HAP-1 (cell line): ENCODE data around the gene PSMB1.
"Not testable (repeated sequence)": the region's sequence is repeated elsewhere in the genome, so short reads cannot be mapped to it uniquely, and the experiment has no call there.

Experiments
- DNase-seq, 2 experiments: peaks; one replicate each; pipeline ENCODE4 v3.0.0-alpha.2; 2016 to 2020; ENCODE audit warnings: low spot score in 2 of 2
- H3K27me3 ChIP-seq: fragments of 250-450 bp; sonication (Bioruptor Pico); 2 replicates; pipeline ENCODE4 v1.5.1; 2020; ENCODE audit warnings: low read depth, mild to moderate bottlenecking, moderate library complexity
- H3K36me3 ChIP-seq: fragments of 250-450 bp; sonication (Bioruptor Pico); replicated peaks from 2 replicates; pipeline ENCODE4 v1.5.1; 2020; ENCODE audit warnings: mild to moderate bottlenecking
- H3K4me1 ChIP-seq: fragments of 250-450 bp; sonication (Bioruptor Pico); 2 replicates; pipeline ENCODE4 v1.5.1; 2020; ENCODE audit warnings: mild to moderate bottlenecking
- H3K4me3 ChIP-seq: fragments of 250-450 bp; sonication (Bioruptor Pico); 2 replicates; pipeline ENCODE4 v1.5.1; 2020; ENCODE audit warnings: mild to moderate bottlenecking, moderate library complexity
- H3K9me3 ChIP-seq: fragments of 250-450 bp; sonication (Bioruptor Pico); 2 replicates; pipeline ENCODE4 v1.5.1; 2020; ENCODE audit warnings: mild to moderate bottlenecking, moderate library complexity
- in situ Hi-C: fragments of 300-500 bp; cut with MboI; formaldehyde crosslinking; loops from 3 replicates; pipeline ENCODE4 v1.14.3; 2020; ENCODE audit warnings: low sequenced_read_pairs, inconsistent platforms, mixed read lengths

The PSMB1 gene

DNA sequence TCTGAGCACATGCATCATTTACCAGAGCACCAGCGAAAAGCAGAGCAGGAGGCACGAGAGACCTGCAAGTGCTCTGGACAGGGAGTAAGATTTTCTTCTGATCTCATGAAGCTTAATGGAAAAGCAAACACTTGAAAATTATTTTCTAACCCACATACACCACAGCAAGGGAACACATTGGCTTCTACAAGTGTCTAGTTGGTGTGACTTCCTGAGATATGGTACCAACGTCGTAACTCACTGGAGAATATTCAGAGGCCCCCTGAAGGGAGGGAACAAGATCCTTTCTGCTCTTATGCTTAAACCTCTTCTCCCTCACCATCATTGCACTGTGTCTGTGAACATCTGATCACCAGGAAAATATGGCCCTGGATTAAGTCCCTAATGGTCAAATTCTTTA lies 48.6 kb downstream of the PSMB1 start:
- no peaks in the 10 kb centered on the region for H3K9me3 ChIP-seq
- no peaks in the 10 kb centered on the region for H3K36me3 ChIP-seq
- no peak for DNase-seq
- H3K27me3 ChIP-seq: no peaks in the 10 kb centered on the region
- H3K4me1 ChIP-seq: no peaks in the 10 kb centered on the region
- H3K4me3 ChIP-seq: no peak overlapping the region
- in situ Hi-C loops: no loop called here

- Histone ChIP-seq H3K4me1 (no peaks in the 10 kb centered on the region), H3K9me3 (no peaks in the 10 kb centered on the region), H3K36me3 (no peaks in the 10 kb centered on the region), H3K27me3 (no peaks in the 10 kb centered on the region), H3K4me3 (no peak overlapping the region)
- DNase-seq: no peak
- in situ Hi-C loops: no loop called here
Measured at GRCh38 chr6:170503414-170503761, 49.7 kb downstream of the PSMB1 start.

DNA sequence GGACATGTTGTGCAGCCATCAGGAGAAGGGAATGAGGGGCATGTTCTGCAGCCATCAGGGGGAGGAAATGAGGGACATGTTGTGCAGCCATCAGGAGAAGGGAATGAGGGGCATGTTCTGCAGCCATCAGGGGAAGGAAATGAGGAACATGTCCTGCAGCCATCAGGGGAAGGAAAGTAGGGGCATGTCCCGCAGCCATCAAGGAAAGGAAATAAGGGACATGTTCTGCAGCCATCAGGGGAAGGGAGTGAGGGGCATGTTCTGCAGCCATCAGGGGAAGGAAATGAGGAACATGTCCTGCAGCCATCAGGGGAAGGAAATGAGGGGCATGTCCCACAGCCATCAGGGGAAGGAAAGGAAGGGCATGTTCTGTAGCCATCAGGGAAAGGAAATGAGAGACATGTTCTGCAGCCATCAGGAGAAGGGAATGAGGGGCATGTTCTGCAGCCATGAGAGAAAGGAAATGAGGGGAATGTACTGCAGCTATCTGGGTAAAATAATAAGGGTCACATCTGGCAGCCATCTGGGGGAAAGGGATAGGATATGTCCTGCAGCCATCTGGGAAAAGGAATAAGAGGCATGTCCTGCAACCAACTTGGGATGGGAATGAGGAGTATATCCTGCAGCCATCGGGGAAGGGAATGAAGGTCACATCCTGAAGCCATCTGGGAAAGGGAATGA lies 50.2 kb downstream of the PSMB1 start:
- H3K4me3 ChIP-seq, H3K36me3 ChIP-seq, in situ Hi-C loops, DNase-seq, H3K4me1 ChIP-seq, H3K9me3 ChIP-seq, H3K27me3 ChIP-seq: not testable (repeated sequence)

GRCh38 chr6:170502268-170502667 lies 50.8 kb downstream of the PSMB1 start:
- H3K27me3 ChIP-seq, H3K36me3 ChIP-seq, in situ Hi-C loops, H3K4me3 ChIP-seq, DNase-seq, H3K4me1 ChIP-seq, H3K9me3 ChIP-seq: not testable (repeated sequence)

GRCh38 chr6:170500955-170501590 lies 52.0 kb downstream of the PSMB1 start:
- no peaks in the 10 kb centered on the region for H3K4me1 ChIP-seq
- no peak for DNase-seq
- H3K27me3 ChIP-seq: peaks cover 4% of the 10 kb centered on the region
- H3K9me3 ChIP-seq: no peaks in the 10 kb centered on the region
- in situ Hi-C loops: no loop called here
- no peaks in the 10 kb centered on the region for H3K36me3 ChIP-seq
- H3K4me3 ChIP-seq: no peak overlapping the region

DNA sequence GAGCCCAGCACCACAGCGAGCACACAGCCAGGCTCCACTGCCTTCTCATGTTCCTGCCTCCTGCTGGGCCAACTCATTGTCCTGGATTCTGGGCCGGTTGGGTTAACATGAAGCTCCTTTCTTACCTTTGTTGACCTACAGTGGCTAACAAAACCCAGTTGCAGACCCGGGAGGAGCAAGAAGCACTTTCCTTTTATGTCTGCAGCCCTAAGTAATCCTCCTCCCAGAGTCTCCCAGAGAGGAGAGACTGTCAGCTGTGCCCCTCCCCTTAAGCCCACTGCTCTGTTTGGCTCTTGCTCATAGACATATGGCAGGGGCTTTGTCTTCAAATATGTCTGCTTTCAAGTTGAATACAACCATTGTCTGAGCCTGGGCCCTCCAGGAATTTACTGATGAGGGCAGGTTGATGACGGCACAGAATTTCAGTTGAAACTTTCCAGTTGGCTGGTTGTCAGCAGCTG lies 55.2 kb downstream of the PSMB1 start:
- Histone ChIP-seq H3K4me3 (no peak overlapping the region), H3K27me3 (peaks cover 4% of the 10 kb centered on the region), H3K4me1 (no peaks in the 10 kb centered on the region), H3K36me3 (no peaks in the 10 kb centered on the region), H3K9me3 (no peaks in the 10 kb centered on the region)
- DNase-seq: peak in 1 of 2 experiments; percentile 32
- in situ Hi-C loops: no loop called here

DNA sequence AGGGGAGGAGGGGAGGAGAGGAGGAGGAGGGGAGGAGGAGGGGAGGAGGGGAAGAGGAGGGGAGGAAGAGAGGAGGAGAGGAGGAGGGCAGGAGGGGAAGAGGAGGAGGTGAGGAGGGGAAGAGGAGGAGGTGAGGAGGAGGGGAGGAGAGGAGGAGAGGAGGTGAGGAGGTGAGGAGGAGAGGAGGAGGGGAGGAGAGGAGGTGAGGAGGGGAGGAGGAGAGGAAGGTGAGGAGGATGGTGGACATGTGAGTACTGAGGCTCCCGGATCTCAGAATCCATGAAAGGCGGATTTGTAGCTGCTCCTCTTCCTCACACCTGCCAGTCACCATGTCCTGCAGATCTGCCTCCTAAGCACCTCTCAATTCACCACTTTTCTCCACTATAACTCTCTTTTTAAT lies 59.8 kb downstream of the PSMB1 start:
- in situ Hi-C loops: no loop called here
- Histone ChIP-seq H3K4me1 (no peaks in the 10 kb centered on the region), H3K9me3 (no peaks in the 10 kb centered on the region), H3K36me3 (no peaks in the 10 kb centered on the region), H3K27me3 (peaks cover 8% of the 10 kb centered on the region), H3K4me3 (no peak overlapping the region)
- no peak for DNase-seq

DNA sequence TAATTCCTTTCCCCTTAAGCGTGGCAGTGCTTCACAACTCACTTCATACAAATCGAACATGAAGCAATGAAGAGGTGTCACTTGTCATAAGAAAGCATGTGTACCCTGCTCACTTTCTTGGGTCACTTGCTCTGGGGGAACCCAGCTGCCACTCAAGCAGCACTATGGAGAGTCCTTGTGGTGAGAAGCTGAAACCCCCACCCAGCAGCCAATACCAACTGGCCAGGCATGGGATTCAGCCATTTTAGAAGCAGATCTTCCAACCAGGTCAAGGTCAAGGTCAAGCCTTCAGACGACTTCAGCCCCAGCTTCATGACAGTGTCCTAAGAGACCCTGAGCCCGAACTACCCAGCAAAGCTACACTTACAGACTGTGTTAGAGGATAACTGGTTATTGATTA lies 62.8 kb downstream of the PSMB1 start:
- no peaks in the 10 kb centered on the region for H3K36me3 ChIP-seq
- no peak overlapping the region for H3K4me3 ChIP-seq
- in situ Hi-C loops: no loop called here
- DNase-seq: no peak
- H3K9me3 ChIP-seq: no peaks in the 10 kb centered on the region
- peaks cover 5% of the 10 kb centered on the region; the same call in 1 of the 2 replicates for H3K27me3 ChIP-seq
- no peaks in the 10 kb centered on the region for H3K4me1 ChIP-seq

DNA sequence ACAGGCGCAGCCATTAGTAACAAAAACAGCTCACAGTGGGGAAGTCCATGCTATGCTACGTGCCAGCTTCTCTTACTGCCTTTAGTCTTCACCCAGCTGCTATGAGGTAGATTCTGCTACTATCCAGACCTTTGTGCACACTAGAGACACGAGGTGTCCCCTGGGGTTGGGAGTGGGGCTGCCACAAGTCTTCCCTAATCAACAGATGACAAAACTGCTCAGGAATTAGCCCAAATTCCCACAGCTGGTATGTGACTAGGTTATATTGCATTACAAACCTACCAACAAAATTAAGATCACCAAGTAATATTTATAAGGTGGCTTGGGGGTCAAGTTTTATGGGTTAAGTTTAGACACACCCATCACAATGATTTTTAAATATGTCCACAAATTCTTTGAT lies 63.3 kb downstream of the PSMB1 start:
- H3K9me3 ChIP-seq: no peaks in the 10 kb centered on the region
- H3K4me1 ChIP-seq: no peaks in the 10 kb centered on the region
- H3K27me3 ChIP-seq: peaks cover 5% of the 10 kb centered on the region; the same call in 1 of the 2 replicates
- H3K4me3 ChIP-seq: no peak overlapping the region
- no peak for DNase-seq
- H3K36me3 ChIP-seq: no peaks in the 10 kb centered on the region
- in situ Hi-C loops: no loop called here

DNA sequence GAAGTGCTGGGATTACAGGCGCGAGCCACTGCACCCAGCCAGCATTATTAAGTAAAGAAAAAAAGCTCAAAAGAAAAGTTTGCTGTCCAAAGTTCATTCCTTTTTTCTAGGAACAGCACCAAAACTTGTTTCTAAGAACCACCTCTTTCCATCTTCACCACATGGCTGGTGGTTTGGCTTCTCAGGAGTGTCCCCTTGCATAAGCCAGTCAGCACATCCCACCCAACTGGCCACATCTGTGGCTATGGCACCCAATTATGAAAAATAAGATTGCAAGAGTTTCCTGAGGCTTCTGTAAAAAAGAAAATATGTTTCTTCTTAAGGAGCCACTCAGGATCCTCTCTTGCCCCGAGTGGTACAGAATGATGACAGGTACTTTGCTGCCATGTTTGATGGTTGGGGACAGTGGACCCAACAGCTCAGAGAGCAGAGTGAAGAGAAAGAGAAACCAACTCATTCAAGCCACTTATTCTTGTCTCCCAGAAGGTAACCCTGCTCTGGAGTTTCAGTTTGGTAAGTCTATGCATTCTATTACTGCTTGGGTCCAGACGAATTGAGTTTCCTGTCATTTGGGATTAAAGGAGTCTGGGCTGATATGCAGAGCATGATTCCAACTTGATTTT lies 65.3 kb downstream of the PSMB1 start:
- 0 out of 2 replicates have a peak, but pooled peaks cover 5% of the 10 kb centered on the region for H3K27me3 ChIP-seq

DNA sequence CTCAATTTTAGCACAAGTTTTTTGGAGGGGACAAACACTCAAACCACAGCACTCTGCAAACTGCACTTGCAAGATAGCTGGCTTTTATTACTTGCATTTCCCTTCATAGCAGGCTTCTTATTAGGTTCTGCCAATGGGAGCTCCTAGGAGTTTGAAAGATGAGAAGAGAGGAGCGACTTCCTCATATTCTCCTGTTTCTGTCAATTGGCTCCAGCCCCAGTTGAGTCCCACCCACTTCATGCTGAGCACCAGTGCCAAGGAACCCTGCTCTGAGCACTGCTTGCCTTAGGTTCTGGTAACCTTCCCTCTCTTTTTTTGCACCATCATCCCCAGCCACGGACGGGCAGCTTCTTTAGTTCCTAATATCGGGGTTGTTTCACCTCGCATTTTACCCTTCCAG lies 67.9 kb downstream of the PSMB1 start:
- Histone ChIP-seq H3K4me3 (no peak overlapping the region), H3K27me3 (0 out of 2 replicates have a peak, but pooled peaks cover 5% of the 10 kb centered on the region), H3K36me3 (no peaks in the 10 kb centered on the region), H3K9me3 (no peaks in the 10 kb centered on the region), H3K4me1 (no peaks in the 10 kb centered on the region)
- in situ Hi-C loops: no loop called here
- no peak for DNase-seq

More for the DNA sequence above, 65.3 kb downstream of the PSMB1 start:
- H3K4me3 ChIP-seq: no peak overlapping the region
- DNase-seq: no peak
- in situ Hi-C loops: no loop called here
- no peaks in the 10 kb centered on the region for H3K9me3 ChIP-seq
- no peaks in the 10 kb centered on the region for H3K4me1 ChIP-seq
- H3K36me3 ChIP-seq: no peaks in the 10 kb centered on the region
